Karpas-422 (cell line): Measurements from ENCODE around the gene CDKN2B-AS1. TPM values are rescaled to one million over a fixed set of nuclear protein-coding genes. Genes with fewer than 3 reads are reported as not detected.

Source experiments
- DNase-seq: peaks from one replicate; pipeline ENCODE4 v3.0.0-alpha.2; 2015
- H2AFZ ChIP-seq: fragments of 200-600 bp; sonication (generic); 2 replicates; pipeline ENCODE4 v1.6.1; 2014; ENCODE audit warnings: antibody characterized with exemption, low read length, mixed read lengths
- H3K27ac ChIP-seq: fragments of 200-600 bp; sonication (generic); 2 replicates; pipeline ENCODE4 v1.5.1; 2014; ENCODE audit warnings: mild to moderate bottlenecking, low read length, moderate library complexity
- H3K27me3 ChIP-seq: fragments of 200-600 bp; sonication (generic); 2 replicates; pipeline ENCODE4 v1.6.1; 2014; ENCODE audit warnings: low read length, mixed read lengths
- H3K36me3 ChIP-seq: fragments of 200-600 bp; sonication (generic); 2 replicates; pipeline ENCODE4 v1.6.1; 2014; ENCODE audit warnings: low read length, mixed read lengths; ENCODE audit not compliant: insufficient read depth
- H3K4me1 ChIP-seq: fragments of 200-600 bp; sonication (generic); 2 replicates; pipeline ENCODE4 v1.6.1; 2014; ENCODE audit warnings: mild to moderate bottlenecking, low read length, mixed read lengths
- H3K4me2 ChIP-seq: fragments of 200-600 bp; sonication (generic); 2 replicates; pipeline ENCODE4 v1.6.1; 2014; ENCODE audit warnings: low read length, low read depth, mild to moderate bottlenecking; ENCODE audit not compliant: poor library complexity, severe bottlenecking
- H3K4me3 ChIP-seq: fragments of 200-600 bp; sonication (generic); 2 replicates; pipeline ENCODE4 v1.5.1; 2014; ENCODE audit warnings: mild to moderate bottlenecking, antibody characterized with exemption, low read length, mixed read lengths
- H3K79me2 ChIP-seq: fragments of 200-600 bp; sonication (generic); 2 replicates; pipeline ENCODE4 v1.6.1; 2014; ENCODE audit warnings: mild to moderate bottlenecking, low read length, mixed read lengths
- H3K9ac ChIP-seq: fragments of 200-600 bp; sonication (generic); 2 replicates; pipeline ENCODE4 v1.6.0; 2014; ENCODE audit warnings: low read length
- H3K9me2 ChIP-seq: fragments of 200-600 bp; sonication (generic), shearing (Covaris generic); replicated peaks from 2 replicates; pipeline ENCODE4 v1.6.0; 2014; ENCODE audit warnings: mild to moderate bottlenecking, low read length, moderate library complexity; ENCODE audit not compliant: insufficient read depth
- H3K9me3 ChIP-seq: fragments of 300-700, 200-600 bp; sonication (generic); 2 replicates; pipeline ENCODE4 v1.6.1; 2014; ENCODE audit warnings: low read length, mixed read lengths
- H4K20me1 ChIP-seq: fragments of 200-600 bp; sonication (generic); 2 replicates; pipeline ENCODE4 v1.6.1; 2014; ENCODE audit warnings: mild to moderate bottlenecking, antibody characterized with exemption, low read length, low read depth; ENCODE audit not compliant: insufficient read depth
- total RNA-seq: library from RNA; depleted of rRNA; stranded (reverse); fragments of >200 nt; shearing (Covaris generic); gene quantifications from 2 replicates; pipeline ENCODE4 v1.2.3, GENCODE V29; 2014; ENCODE audit warnings: low replicate concordance

The CDKN2B-AS1 gene
- total RNA-seq, 1 experiment from 2014 or later = 35.3 TPM

- H3K4me2 ChIP-seq = no peak overlapping the region
- H3K9ac ChIP-seq = no peak overlapping the region
- DNase-seq = peak; percentile 76
- no peak overlapping the region for H2AFZ ChIP-seq
- no peaks in the 10 kb centered on the region for H3K36me3 ChIP-seq
- H3K27me3 ChIP-seq = no peaks in the 10 kb centered on the region
- H4K20me1 ChIP-seq = no peaks in the 10 kb centered on the region
- H3K4me3 ChIP-seq = no peak overlapping the region
- no peaks in the 10 kb centered on the region for H3K79me2 ChIP-seq
- no peak overlapping the region for H3K27ac ChIP-seq
- no peaks in the 10 kb centered on the region for H3K4me1 ChIP-seq
- H3K9me3 ChIP-seq = no peaks in the 10 kb centered on the region
- H3K9me2 ChIP-seq = no peaks in the 10 kb centered on the region
These were observed 125.0 kb downstream of the CDKN2B-AS1 start for GRCh38 chr9:22119522-22120158.

GRCh38 chr9:22120159-22120549 lies 125.6 kb downstream of the CDKN2B-AS1 start:
- no peaks in the 10 kb centered on the region for H3K27me3 ChIP-seq
- H3K9me2 ChIP-seq = no peaks in the 10 kb centered on the region
- no peaks in the 10 kb centered on the region for H3K9me3 ChIP-seq
- no peak overlapping the region for H3K27ac ChIP-seq
- no peak overlapping the region for H2AFZ ChIP-seq
- H3K79me2 ChIP-seq = no peaks in the 10 kb centered on the region
- no peak overlapping the region for H3K9ac ChIP-seq
- H3K4me1 ChIP-seq = no peaks in the 10 kb centered on the region
- no peak for DNase-seq
- no peak overlapping the region for H3K4me2 ChIP-seq
- H3K36me3 ChIP-seq = no peaks in the 10 kb centered on the region
- no peak overlapping the region for H3K4me3 ChIP-seq
- H4K20me1 ChIP-seq = no peaks in the 10 kb centered on the region

- no peaks in the 10 kb centered on the region for H3K9me3 ChIP-seq
- H3K27ac ChIP-seq = no peak overlapping the region
- H2AFZ ChIP-seq = no peak overlapping the region
- no peaks in the 10 kb centered on the region for H3K36me3 ChIP-seq
- no peaks in the 10 kb centered on the region for H3K79me2 ChIP-seq
- no peak for DNase-seq
- H3K4me1 ChIP-seq = no peaks in the 10 kb centered on the region
- no peaks in the 10 kb centered on the region for H4K20me1 ChIP-seq
- no peak overlapping the region for H3K4me2 ChIP-seq
- H3K9ac ChIP-seq = no peak overlapping the region
- no peak overlapping the region for H3K4me3 ChIP-seq
- no peaks in the 10 kb centered on the region for H3K9me2 ChIP-seq
- H3K27me3 ChIP-seq = no peaks in the 10 kb centered on the region
These were observed 126.0 kb downstream of the CDKN2B-AS1 start for GRCh38 chr9:22120595-22120994.

- H3K27ac ChIP-seq = no peak overlapping the region
- no peaks in the 10 kb centered on the region for H3K9me2 ChIP-seq
- H3K4me3 ChIP-seq = no peak overlapping the region
- H3K9ac ChIP-seq = no peak overlapping the region
- H2AFZ ChIP-seq = no peak overlapping the region
- no peak for DNase-seq
- H3K36me3 ChIP-seq = no peaks in the 10 kb centered on the region
- no peaks in the 10 kb centered on the region for H4K20me1 ChIP-seq
- H3K79me2 ChIP-seq = no peaks in the 10 kb centered on the region
- no peak overlapping the region for H3K4me2 ChIP-seq
- no peaks in the 10 kb centered on the region for H3K4me1 ChIP-seq
- no peaks in the 10 kb centered on the region for H3K27me3 ChIP-seq
- no peaks in the 10 kb centered on the region for H3K9me3 ChIP-seq
These were observed 129.8 kb downstream of the CDKN2B-AS1 start for GRCh38 chr9:22124263-22125011.

GRCh38 chr9:22129133-22129532 lies 134.5 kb downstream of the CDKN2B-AS1 start:
- Histone ChIP-seq H3K9ac (no peak overlapping the region), H2AFZ (no peak overlapping the region), H3K4me1 (peaks cover 5% of the 10 kb centered on the region), H3K36me3 (no peaks in the 10 kb centered on the region), H3K9me3 (no peaks in the 10 kb centered on the region), H3K27me3 (no peaks in the 10 kb centered on the region), H3K27ac (no peak overlapping the region), H3K79me2 (no peaks in the 10 kb centered on the region), H3K9me2 (no peaks in the 10 kb centered on the region), H3K4me2 (no peak overlapping the region), H4K20me1 (no peaks in the 10 kb centered on the region), H3K4me3 (no peak overlapping the region)
- DNase-seq = no peak

- Histone ChIP-seq H3K9me3 (no peaks in the 10 kb centered on the region), H3K27me3 (no peaks in the 10 kb centered on the region), H3K4me1 (peaks cover 5% of the 10 kb centered on the region), H3K27ac (no peak overlapping the region), H3K9me2 (no peaks in the 10 kb centered on the region), H3K79me2 (no peaks in the 10 kb centered on the region), H3K4me2 (no peak overlapping the region), H2AFZ (no peak overlapping the region), H3K4me3 (no peak overlapping the region), H4K20me1 (no peaks in the 10 kb centered on the region), H3K9ac (no peak overlapping the region), H3K36me3 (no peaks in the 10 kb centered on the region)
- no peak for DNase-seq
These were observed 135.0 kb downstream of the CDKN2B-AS1 start for GRCh38 chr9:22129633-22130032.

GRCh38 chr9:22131817-22132216 lies 137.2 kb downstream of the CDKN2B-AS1 start:
- DNase-seq = no peak
- Histone ChIP-seq H3K36me3 (no peaks in the 10 kb centered on the region), H3K9me3 (no peaks in the 10 kb centered on the region), H3K4me3 (no peak overlapping the region), H3K27ac (no peak overlapping the region), H2AFZ (no peak overlapping the region), H3K9ac (no peak overlapping the region), H3K9me2 (no peaks in the 10 kb centered on the region), H3K79me2 (no peaks in the 10 kb centered on the region), H4K20me1 (no peaks in the 10 kb centered on the region), H3K4me1 (peaks cover 5% of the 10 kb centered on the region), H3K27me3 (no peaks in the 10 kb centered on the region), H3K4me2 (no peak overlapping the region)

GRCh38 chr9:22134390-22134789 lies 139.8 kb downstream of the CDKN2B-AS1 start:
- no peak for DNase-seq
- no peak overlapping the region for H3K9ac ChIP-seq
- H3K4me3 ChIP-seq = no peak overlapping the region
- H3K4me2 ChIP-seq = no peak overlapping the region
- H3K4me1 ChIP-seq = peaks cover 5% of the 10 kb centered on the region
- no peaks in the 10 kb centered on the region for H4K20me1 ChIP-seq
- no peaks in the 10 kb centered on the region for H3K27me3 ChIP-seq
- H3K27ac ChIP-seq = no peak overlapping the region
- H3K36me3 ChIP-seq = no peaks in the 10 kb centered on the region
- H3K9me3 ChIP-seq = no peaks in the 10 kb centered on the region
- no peak overlapping the region for H2AFZ ChIP-seq
- H3K79me2 ChIP-seq = no peaks in the 10 kb centered on the region
- no peaks in the 10 kb centered on the region for H3K9me2 ChIP-seq
